Loucy (cell line): ENCODE data around the gene SLC7A11.

Experiments
- CTCF ChIP-seq: fragments of 200-600 bp; sonication (generic); conservative IDR thresholded peaks from 2 replicates; pipeline ENCODE4 v1.5.1; 2014; ENCODE audit warnings: mild to moderate bottlenecking, antibody characterized with exemption, low read length
- EZH2phosphoT487 ChIP-seq: fragments of 200-600 bp; IDR thresholded peaks from 2 replicates; pipeline ENCODE4 v1.6.1; 2018; ENCODE audit warnings: antibody characterized with exemption, mild to moderate bottlenecking, moderate library complexity, borderline replicate concordance

- TF ChIP-seq CTCF: no peak
- no peak for TF ChIP-seq EZH2phosphoT487
Observed at GRCh38 chr4:138205531-138206233, 36.5 kb downstream of the SLC7A11 start.
